Small intestine (tissue), 7 donors: ENCODE data around the gene TFF3. TPM values are rescaled to one million over a fixed set of nuclear protein-coding genes. Genes with fewer than 3 reads are reported as not detected.

Experiments used
- DNase-seq, 2 donors: peaks; one replicate each; pipeline versions ENCODE4 v3.0.0 to v3.0.0-alpha.2; 2013
- FAIRE-seq: peaks from 2 replicates; lab custom pipeline; 2012; peaks lifted over from hg19 to GRCh38; lab: Jason Lieb, UNC
- H3K27ac ChIP-seq, 3 donors: one replicate each; pipeline ENCODE4 v1.5.1; 2013; ENCODE audit warnings: low read length in 2 of 3, mild to moderate bottlenecking in 2 of 3, control low read depth in 1 of 3, inconsistent platforms in 1 of 3, low read depth in 1 of 3, moderate library complexity in 1 of 3
- H3K27me3 ChIP-seq, 3 donors: one replicate each; pipeline ENCODE4 v1.6.1; 2013; ENCODE audit warnings: low read length in 3 of 3, inconsistent platforms in 1 of 3; ENCODE audit not compliant: control insufficient read depth in 3 of 3, insufficient read depth in 3 of 3
- H3K36me3 ChIP-seq, 3 donors: one replicate each; pipeline ENCODE4 v1.6.1; 2013; ENCODE audit warnings: low read length in 3 of 3, inconsistent platforms in 1 of 3, low read depth in 1 of 3, mild to moderate bottlenecking in 1 of 3, moderate library complexity in 1 of 3; ENCODE audit not compliant: control insufficient read depth in 3 of 3, insufficient read depth in 2 of 3
- H3K4me1 ChIP-seq, 3 donors: one replicate each; pipeline ENCODE4 v1.6.1; 2013; ENCODE audit warnings: low read length in 2 of 3, inconsistent platforms in 1 of 3, low read depth in 1 of 3, mild to moderate bottlenecking in 1 of 3, moderate library complexity in 1 of 3; ENCODE audit not compliant: control insufficient read depth in 3 of 3, insufficient read depth in 2 of 3
- H3K4me3 ChIP-seq, 3 donors: one replicate each; pipeline ENCODE4 v1.5.1; 2013; ENCODE audit warnings: low read length in 3 of 3, control low read depth in 1 of 3, inconsistent platforms in 1 of 3, low read depth in 1 of 3, mild to moderate bottlenecking in 1 of 3, moderate library complexity in 1 of 3
- H3K9me3 ChIP-seq, 2 donors: one replicate each; pipeline ENCODE4 v1.6.1; 2013; ENCODE audit warnings: low read depth in 1 of 2, low read length in 1 of 2; ENCODE audit not compliant: control insufficient read depth in 2 of 2, insufficient read depth in 1 of 2
- WGBS, 3 donors: extraction: QIAGEN DNeasy Blood & Tissue Kit; methylation state at CpG; one replicate each; pipeline ENCODE4 v1.1.7; 2013; 5-methylcytosine and 5-hydroxymethylcytosine counted together
- polyA plus RNA-seq, 4 donors: library from polyadenylated mRNA; stranded (reverse) in 3 of 4; unstranded in 1 of 4; fragments of 200-250 nt in 3 of 4; fragments of 120-200 nt in 1 of 4; gene quantifications; one replicate each; pipeline versions ENCODE4 v1.2.1 to v1.2.3, GENCODE V29; 2013
- donor health status: healthy with polysubstance abuse.
- donor health status: control.
- donor health status: control.
- donor health status: Bipolar disorder and iron deficiency.
- donor health status: healthy.

Gene TFF3
- polyA plus RNA-seq, 4 donors: 758 to 1,395 (median 912) TPM

DNA sequence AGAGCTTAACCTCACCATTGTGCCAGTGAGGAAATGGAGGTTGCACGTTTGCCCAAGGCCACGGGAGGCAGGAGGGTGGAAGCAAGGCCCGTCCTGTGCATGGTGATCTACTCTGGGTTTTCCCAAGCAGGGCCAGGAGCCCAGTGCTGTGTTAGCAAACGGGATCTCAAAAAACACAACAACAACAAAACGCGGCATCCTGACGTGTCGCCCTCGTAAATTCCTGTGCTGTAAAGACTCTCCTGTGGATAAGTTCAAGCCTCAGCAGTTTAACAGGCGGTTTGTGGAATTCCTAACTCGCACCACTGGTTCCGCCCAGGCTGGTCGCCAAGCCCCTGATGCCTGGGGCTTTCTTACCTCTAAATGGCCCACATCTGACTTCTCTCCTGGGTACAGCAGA is 39.1 kb downstream of the TFF3 start:
- 82% methylated on average over 13 of the region's 13 CpGs for WGBS, 3 donors
- no peaks in the 10 kb centered on the region for H3K27me3 ChIP-seq
- FAIRE-seq: no peak
- no peak overlapping the region for H3K27ac ChIP-seq
- peaks cover 0 to 8% (median 0%) of the 10 kb centered on the region in 3 donors for H3K4me1 ChIP-seq
- no peak for DNase-seq
- no peaks in the 10 kb centered on the region for H3K9me3 ChIP-seq
- H3K4me3 ChIP-seq: no peak overlapping the region
- peaks cover 0 to 45% (median 18%) of the 10 kb centered on the region in 3 donors for H3K36me3 ChIP-seq

DNA sequence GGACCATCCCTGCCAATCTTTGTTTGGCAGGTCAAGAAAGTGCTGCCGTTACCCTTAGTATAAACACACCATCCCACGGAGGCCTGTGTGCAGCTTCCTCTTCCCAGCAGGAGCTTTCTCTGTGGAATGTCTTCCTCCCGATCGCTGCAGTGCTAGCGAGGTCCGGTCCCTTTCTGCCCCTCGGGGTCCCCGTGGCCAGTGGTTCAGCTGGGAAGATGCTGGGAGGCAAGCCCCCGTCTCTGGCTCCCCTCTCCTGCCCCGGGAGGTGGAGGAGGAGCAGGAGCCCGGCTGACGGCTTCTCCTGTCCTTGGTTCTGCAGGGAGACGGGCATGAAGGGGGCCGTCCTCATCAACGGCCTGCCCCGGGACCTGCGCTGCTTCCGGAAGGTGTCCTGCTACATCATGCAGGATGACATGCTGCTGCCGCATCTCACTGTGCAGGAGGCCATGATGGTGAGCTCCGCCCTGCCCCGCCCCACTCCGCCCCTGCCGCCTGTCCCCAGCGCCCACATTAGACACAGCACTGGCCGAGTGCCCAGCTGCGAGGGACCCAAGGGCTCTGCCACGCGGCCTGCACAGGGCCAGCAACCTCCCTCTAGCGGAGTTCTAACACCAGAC is 42.1 kb downstream of the TFF3 start:
- peaks cover 0 to 28% (median 15%) of the 10 kb centered on the region in 3 donors for H3K36me3 ChIP-seq
- no peak for DNase-seq
- no peaks in the 10 kb centered on the region for H3K9me3 ChIP-seq
- H3K4me3 ChIP-seq: no peak overlapping the region
- 73 to 79% (median 77%) methylated on average over 29 of the region's 29 CpGs for WGBS, 3 donors
- H3K27me3 ChIP-seq: no peaks in the 10 kb centered on the region
- H3K27ac ChIP-seq: no peak overlapping the region
- no peak for FAIRE-seq
- H3K4me1 ChIP-seq: peaks cover 0 to under 1% (median 0%) of the 10 kb centered on the region in 3 donors

DNA sequence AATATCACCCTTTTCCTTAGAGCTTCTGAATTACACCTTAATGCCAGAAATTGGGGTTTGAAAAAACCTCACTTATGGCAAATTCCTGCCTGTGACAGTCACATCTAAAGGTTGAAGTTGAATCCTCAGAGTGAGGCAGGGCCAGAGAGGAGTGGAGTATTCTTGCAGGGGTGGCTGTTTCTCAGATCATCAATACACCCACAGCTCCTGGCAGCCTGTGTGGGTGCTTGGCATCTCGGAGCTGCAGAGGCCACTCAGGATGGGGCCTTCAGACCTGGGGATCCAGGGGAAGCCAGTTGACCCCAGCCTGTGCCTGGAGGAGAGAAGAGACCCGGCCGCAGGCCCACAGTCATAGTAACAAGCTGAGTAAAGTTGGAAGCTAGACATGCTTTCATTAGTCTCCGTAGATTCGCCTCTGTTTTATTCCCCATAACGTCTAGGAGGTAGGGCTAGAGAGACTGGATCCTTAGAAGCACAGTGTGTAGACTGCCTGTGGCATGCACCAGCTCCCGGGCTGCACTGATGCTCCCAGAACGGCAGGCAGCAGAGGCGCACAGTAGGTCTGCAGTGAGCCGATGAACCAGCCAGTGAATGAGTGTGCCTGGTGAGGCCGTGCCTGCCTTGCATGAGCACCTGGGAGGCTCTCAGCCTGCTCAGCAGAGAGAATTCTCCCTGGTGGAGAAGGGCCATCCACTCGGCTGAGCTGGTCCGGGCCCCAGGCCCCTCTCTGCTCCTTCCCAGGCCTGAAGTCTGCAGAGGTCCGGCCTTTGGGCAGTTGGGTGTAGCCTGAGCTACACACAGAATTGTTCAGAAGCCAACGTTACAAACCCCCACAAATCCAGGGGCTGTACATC is 42.9 kb downstream of the TFF3 start:
- Histone ChIP-seq H3K4me3 (no peak overlapping the region), H3K4me1 (no peaks in the 10 kb centered on the region), H3K27me3 (no peaks in the 10 kb centered on the region), H3K27ac (no peak overlapping the region), H3K9me3 (no peaks in the 10 kb centered on the region), H3K36me3 (peaks cover 0 to 28% (median 12%) of the 10 kb centered on the region in 3 donors)
- WGBS, 3 donors: 88 to 91% (median 90%) methylated on average over 15 of the region's 15 CpGs
- FAIRE-seq (no peak), DNase-seq (no peak)

DNA sequence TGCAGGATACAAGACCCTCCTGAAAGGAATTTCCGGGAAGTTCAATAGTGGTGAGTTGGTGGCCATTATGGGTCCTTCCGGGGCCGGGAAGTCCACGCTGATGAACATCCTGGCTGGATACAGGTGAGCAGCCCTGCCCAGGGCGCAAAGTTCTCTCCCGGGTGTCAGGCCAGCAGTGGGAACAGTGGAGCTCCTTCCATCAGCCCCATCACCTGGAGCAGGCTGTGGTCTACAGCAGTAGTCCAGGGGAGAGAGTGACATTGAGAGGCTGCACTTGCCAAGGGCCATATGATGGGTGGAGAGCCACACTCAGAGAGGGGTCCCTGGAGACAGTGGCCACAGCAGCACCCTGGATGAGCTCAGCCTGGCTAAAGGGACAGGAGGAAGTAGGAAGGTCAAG is 44.1 kb downstream of the TFF3 start:
- DNase-seq (no peak), FAIRE-seq (no peak)
- Histone ChIP-seq H3K4me3 (no peak overlapping the region), H3K4me1 (no peaks in the 10 kb centered on the region), H3K9me3 (no peaks in the 10 kb centered on the region), H3K27ac (no peak overlapping the region), H3K36me3 (peaks cover 0 to 28% (median 11%) of the 10 kb centered on the region in 3 donors), H3K27me3 (no peaks in the 10 kb centered on the region)
- WGBS, 3 donors: 56 to 87% (median 80%) methylated on average over 6 of the region's 6 CpGs

DNA sequence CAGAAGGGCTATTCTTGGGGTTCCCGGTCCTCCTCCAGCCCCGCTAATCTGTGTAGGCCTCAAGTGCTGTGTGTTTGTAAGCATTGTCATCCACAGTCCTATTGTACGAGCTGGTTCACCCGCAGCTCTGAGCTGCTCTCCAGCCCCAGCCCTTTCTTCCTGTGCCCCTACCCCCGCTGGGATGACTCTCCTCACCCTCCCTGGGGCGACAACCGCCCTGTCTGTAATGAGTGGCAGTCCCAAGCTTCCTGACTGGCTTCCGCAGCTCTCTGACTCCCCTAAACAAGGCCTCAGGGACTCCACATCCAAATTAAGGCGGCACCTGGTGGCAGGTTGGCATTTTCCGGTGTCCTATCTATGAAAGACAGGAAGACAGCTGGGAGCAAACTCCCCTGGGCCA is 45.8 kb downstream of the TFF3 start:
- H3K27ac ChIP-seq: no peak overlapping the region
- H3K9me3 ChIP-seq: no peaks in the 10 kb centered on the region
- H3K4me1 ChIP-seq: no peaks in the 10 kb centered on the region
- WGBS, 3 donors: 77 to 90% (median 90%) methylated on average over 10 of the region's 10 CpGs
- H3K4me3 ChIP-seq: no peak overlapping the region
- DNase-seq (no peak), FAIRE-seq (no peak)
- H3K27me3 ChIP-seq: no peaks in the 10 kb centered on the region
- peaks cover 0 to 28% (median 6%) of the 10 kb centered on the region in 3 donors for H3K36me3 ChIP-seq

DNA sequence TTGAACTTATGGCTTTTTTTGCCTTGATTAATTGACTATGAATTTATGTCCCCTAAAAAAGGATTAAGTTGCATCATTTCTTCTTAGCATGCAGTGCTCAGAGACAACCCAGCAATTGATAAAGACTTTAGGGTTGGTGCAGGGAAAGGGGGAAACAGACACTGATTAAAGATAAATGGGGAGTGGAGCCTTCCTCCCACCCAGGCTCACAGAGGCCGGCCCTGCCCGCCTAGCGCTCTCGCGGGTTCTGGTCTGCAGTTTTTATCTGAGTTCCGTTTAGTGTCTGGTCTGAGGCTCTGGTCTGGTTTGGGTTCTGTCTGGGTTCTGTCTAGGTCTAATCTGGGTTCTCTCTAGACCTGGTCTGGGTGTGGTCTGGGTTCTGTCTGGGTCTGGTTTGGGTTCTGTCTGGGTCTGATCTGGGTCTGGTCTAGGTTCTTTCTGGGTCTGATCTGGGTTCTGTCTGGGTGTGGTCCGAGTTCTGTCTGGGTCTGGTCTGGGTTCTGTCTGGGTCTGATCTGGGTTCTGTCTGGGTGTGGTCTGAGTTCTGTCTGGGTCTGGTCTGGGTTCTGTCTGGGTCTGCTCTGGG is 48.1 kb downstream of the TFF3 start:
- FAIRE-seq (no peak), DNase-seq (no peak)
- no peaks in the 10 kb centered on the region for H3K4me1 ChIP-seq
- H3K4me3 ChIP-seq: no peak overlapping the region
- peaks cover 0 to 11% (median 0%) of the 10 kb centered on the region in 3 donors for H3K36me3 ChIP-seq
- H3K9me3 ChIP-seq: no peaks in the 10 kb centered on the region
- 64 to 78% (median 74%) methylated on average over 7 of the region's 7 CpGs for WGBS, 3 donors
- no peak overlapping the region for H3K27ac ChIP-seq
- H3K27me3 ChIP-seq: peaks cover 0 to 3% (median 0%) of the 10 kb centered on the region in 3 donors

DNA sequence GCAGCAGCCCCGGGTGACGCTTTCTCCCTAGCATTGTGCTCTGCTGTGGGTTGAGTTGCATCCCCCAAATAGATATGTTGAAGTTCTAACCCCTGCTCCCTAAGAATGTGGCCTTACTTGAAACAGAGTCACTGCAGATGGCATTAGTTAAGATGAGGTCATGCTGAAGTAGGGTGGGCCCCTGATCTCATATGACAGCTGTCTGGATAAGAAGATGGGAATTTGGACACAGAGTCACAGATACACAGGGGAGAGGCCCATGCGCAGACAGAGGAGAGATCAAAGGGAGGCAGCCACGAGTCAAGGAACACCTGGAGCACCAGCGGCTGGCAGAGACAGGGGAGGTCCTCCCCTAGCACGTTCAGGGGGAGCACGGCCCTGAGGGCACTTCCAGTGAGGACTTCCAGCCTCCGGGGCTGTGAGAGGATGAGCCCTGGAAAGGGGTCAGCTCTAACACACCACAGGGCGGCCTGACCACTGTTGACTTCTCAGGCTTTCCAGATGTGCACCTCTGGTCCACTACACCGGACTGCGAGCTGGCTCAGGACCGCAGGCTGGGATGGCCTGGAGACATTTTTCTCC is 49.9 kb downstream of the TFF3 start:
- Histone ChIP-seq H3K27ac (no peak overlapping the region), H3K36me3 (peaks cover 0 to 11% (median 0%) of the 10 kb centered on the region in 3 donors), H3K4me3 (no peak overlapping the region), H3K27me3 (peaks cover 0 to 3% (median 3%) of the 10 kb centered on the region in 3 donors), H3K9me3 (no peaks in the 10 kb centered on the region), H3K4me1 (peaks cover 0 to 10% (median 0%) of the 10 kb centered on the region in 3 donors)
- WGBS, 3 donors: 53 to 72% (median 55%) methylated on average over 11 to 12 of the region's 12 CpGs
- FAIRE-seq (no peak), DNase-seq (no peak)
